DMS153 (cell line): ENCODE results near the gene CCNJ.
"Not testable (repeated sequence)": the region's sequence is repeated elsewhere in the genome, so short reads cannot be mapped to it uniquely, and the experiment has no call there.

Experiments used
- DNase-seq: peaks from one replicate; lab custom pipeline; 2025; lab: John Stamatoyannopoulos, UW

CCNJ gene

DNA sequence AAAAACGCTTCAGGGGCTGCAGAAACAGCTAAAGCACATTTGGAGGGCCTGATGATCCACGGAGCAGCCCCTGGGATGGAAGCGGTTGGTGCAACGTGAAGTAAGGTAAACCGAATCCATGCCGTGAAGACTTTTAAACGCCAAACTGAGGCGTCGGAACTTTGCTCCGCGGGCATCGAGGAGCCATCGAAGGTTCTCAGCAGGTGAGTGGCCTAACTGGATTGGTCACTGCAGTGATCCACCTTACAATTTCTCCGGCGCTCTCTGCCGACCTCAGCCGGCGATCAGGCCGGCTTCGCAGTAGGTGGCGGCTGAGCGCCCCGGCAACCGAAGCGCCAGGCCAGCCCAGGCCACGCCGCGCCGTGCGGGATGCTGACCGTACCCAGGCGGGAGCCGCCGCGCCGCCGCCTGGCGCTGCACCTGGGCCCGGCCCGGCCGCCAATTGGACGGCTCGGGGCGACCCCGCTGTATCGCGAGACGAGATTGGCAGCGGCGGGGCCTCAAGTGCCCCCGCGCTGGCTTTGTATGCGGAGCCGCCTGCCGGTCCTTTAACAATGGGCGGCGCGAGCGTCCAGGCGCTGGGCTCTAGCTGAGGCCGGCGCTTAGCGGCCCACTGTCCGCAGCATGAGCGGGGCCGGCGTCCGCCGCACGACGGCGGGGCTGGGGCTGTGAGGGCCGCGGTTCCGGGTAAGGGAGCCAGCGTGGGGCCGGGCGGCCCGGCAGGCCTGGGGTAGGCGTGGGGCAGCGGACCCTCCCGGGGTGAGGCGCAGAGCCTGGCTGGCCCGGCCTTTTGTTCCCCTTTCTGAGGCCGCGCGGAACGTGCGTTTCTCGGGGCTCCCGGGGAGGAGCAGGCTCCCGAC is at the start of gene CCNJ:
Gene CCNJ (plus strand): TSS at position 551 of the 860 bp plus-strand sequence. CDS start 811 bp downstream, outside the sequence.
- peak; percentile 69 for DNase-seq

GRCh38 chr10:95994376-95994775 is 49.0 kb upstream of the CCNJ start:
- DNase-seq, result not testable (repeated sequence)

- no peak for DNase-seq
These were observed 45.1 kb upstream of the CCNJ start for GRCh38 chr10:95998255-95998784.

GRCh38 chr10:96013956-96014355 is 29.4 kb upstream of the CCNJ start:
- DNase-seq, result no peak

GRCh38 chr10:96014473-96015102 is 28.8 kb upstream of the CCNJ start:
- no peak for DNase-seq

DNA sequence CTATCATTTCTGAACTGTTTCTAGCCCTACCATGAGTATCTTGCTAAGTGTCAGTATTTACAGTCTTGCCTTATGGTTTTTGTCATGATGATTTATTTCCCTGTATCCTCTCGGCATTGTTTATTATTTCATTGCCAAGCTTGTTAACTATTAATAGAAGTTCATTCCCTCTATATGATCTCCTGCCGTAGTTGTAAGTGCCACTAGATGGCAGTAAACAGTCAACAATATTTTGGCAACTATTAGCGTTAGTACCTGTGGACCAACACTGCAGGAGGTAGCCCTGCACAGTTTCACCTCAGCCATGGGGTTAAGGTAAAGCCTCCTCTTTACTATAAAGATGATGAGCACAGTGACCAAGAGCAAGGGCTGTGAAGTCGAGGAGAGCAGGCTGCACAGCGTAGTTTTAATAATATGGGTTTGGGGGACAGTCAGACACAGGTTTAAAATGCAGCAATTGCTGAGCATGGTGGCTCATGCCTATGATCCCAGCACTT is 26.1 kb upstream of the CCNJ start:
- DNase-seq, result peak; percentile 52

DNA sequence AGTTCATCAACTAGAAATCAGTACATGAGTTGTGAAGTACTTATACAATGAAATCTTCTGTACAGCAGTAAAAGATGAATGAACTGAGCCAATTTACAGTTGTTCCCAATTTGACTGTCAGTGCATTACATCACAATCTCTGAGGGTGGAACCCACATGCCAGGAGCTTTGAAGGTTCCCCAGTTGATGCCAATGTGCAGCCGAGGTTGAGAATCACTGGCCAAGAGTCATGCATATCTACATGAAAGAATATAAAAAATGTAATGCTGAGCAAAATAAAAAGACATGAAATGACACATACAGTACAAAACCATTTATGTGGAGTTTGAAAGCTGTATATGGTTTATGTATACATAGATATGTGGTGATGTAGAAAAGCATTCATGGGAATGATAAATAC is 22.1 kb upstream of the CCNJ start:
- no peak for DNase-seq

GRCh38 chr10:96022739-96023138 is 20.6 kb upstream of the CCNJ start:
- DNase-seq, result no peak

DNA sequence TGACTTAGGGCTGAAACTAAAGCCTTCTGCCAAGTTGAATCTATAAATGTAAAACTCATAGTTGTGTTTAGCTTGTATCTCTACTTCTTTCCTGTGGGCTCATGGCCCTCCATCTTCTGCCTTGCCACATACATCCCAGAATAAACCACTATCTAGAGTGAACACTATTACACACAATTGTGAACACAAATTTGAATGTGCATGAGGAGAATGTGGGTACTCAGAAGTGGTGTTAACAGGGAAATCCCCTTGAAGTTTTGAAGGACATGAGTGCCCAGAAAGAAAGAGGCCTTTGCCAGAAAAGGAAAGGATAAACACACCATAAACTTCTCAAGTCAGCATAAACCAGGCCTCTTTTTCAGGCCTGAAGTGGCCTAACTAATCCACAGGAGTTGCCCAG is 20.2 kb upstream of the CCNJ start:
- no peak for DNase-seq

DNA sequence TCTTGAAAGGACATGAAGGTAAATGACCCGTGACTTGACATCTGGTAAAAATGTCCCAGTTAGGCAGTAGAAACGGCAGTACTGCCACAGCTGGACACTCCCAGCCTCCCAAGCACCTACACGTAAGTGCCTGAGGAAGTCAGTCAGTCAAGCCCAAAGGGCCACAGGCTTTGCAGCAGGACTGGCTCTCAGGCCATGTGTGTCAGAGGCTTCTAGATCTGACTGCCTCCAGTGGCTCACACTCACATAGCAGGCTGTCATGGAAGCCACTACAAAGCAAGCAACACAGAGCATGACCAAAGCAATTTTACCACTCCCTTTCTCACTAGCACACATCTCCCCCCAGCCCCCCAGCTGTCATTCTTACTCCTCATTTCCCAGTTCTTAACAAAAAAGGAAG is 17.8 kb upstream of the CCNJ start:
- no peak for DNase-seq

DNA sequence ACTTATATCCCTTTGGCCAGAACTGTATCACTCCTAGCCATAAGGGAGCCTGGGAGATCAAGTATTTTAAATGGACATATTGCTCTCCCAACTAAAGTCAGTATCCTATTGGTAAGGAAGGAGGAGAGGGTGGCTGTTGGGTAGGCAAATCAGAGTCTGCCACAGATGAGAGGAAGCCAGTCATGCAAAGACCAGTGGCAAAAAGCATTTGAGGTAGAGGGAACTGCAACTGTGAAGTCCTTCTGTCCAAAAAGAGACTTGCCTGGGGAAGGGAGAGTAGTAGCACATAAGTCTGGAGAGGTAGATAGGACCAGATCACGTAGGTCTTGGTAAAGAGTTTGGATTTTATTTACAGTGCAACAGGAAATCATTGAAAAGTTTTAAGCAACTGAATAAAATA is 8.8 kb upstream of the CCNJ start:
- DNase-seq, result no peak

DNA sequence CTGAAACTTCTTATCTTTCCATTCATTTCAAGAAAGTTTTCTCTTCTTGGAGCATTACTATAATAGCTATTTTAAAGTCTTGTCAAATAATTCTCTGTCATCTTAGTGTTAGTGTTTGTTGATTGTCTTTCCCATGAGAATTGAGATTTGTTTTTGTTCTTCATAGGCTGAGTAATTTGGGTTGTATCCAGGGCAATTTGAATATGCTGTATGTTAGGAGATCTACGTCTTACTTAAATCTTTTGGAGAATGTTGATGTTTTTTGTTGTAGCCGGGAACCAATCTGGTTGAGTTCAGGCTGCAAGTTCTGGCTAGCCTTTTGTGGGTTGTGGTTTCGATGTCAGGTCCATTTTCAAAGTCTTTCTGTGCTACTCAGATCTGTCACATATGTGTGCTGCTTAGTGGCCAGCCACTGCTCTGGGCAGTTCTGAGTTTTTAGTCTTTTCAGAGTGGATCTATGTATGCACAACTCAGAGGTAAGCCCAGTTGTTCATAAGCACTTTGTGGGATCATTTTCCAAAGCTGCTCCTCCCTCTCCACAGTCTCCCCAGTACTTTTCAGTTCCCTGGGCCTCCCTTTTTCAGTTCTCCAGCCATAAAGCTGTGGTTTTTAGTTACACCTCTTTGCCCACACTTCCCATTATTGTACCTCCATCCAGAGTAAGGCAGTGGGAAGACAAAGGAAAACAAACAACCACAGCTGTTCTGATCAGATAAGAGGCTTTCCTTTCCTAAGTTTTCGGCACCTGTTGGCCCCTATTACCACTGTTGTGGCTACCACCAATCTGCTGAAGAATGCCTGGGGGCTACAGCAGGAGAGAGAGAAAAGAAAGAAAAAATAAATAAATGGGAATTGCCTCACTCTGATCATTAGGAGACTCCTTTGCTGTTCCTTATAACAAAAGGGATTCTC is 4.7 kb upstream of the CCNJ start:
- no peak for DNase-seq

DNA sequence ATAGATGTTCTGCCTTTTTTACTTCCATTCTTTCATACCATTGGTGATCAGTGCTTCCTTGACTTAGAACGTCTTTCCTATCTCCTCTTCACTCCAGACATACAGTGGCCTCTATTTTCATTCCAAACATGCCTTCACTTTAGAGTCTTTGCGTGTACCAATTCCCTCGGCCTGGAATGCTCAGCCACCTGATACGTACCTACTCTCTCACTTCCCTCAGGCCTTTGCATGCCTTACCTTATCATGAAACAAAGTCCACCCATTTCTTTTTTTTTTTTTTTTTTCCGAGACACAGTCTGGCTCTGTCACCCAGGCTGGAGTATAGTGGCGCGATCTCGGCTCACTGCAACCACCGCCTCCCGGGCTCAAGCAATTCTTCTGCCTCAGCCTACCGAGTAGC is 2.2 kb upstream of the CCNJ start:
- DNase-seq, result no peak

GRCh38 chr10:96043893-96044715 is 721 bp downstream of the CCNJ start:
- no peak for DNase-seq

- DNase-seq, result no peak
These were observed 1.4 kb downstream of the CCNJ start for GRCh38 chr10:96044736-96045135.

- DNase-seq, result no peak
These were observed 3.2 kb downstream of the CCNJ start for GRCh38 chr10:96046546-96046945.

DNA sequence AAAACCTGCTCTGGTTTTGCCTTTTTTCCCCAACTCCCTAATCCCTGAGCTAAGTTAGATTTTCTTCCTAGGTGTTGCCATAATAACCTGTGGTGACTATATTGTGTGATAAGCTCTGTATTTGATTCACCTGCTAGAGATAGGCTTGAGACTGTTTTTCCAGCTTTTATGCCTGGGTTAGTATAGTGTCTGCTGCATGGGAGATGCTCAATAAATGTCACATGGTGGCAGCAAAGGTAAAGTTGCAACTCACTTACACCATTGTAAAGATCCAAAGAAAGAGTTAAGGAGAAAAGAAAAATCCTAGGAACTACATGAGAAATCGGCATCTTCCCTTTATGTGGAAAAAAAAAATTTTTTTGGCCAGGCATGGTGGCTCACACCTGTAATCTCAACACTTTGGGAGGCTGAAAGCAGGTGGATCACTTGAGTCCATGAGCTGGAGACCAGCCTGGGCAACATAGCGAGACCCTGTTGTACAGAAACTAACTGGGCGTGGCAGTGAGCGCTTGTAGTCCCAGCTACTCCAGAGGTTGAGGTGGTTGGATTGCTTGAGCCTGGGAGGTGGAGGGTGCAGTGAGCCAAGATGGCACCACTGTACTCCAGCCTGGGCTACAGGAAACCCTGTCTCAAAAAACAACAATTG is 3.7 kb downstream of the CCNJ start:
- DNase-seq, result no peak

- DNase-seq, result not testable (repeated sequence)
These were observed 4.5 kb downstream of the CCNJ start for GRCh38 chr10:96047925-96048324.

- DNase-seq, result no peak
These were observed 6.0 kb downstream of the CCNJ start for GRCh38 chr10:96049340-96049739.

- no peak for DNase-seq
These were observed 10.6 kb downstream of the CCNJ start for GRCh38 chr10:96053985-96054384.

- no peak for DNase-seq
These were observed 13.4 kb downstream of the CCNJ start for GRCh38 chr10:96056787-96057186.
